Activated T-cell treated with anti-CD3 and anti-CD28 coated beads for 48 hours (primary cell): ENCODE measurements around the gene SDSL.

Experiments
- DNase-seq: peaks from one replicate; pipeline ENCODE4 v3.0.0-alpha.2; 2020; ENCODE audit warnings: low read depth

Gene SDSL

GRCh38 chr12:113449299-113449698 is 27.1 kb downstream of the SDSL start:
- DNase-seq = no peak

GRCh38 chr12:113449839-113450238 is 27.7 kb downstream of the SDSL start:
- no peak for DNase-seq

GRCh38 chr12:113452458-113452857 is 30.3 kb downstream of the SDSL start:
- DNase-seq = no peak

GRCh38 chr12:113453330-113453729 is 31.1 kb downstream of the SDSL start:
- no peak for DNase-seq

GRCh38 chr12:113456199-113456598 is 34.0 kb downstream of the SDSL start:
- DNase-seq = no peak

GRCh38 chr12:113456761-113457160 is 34.6 kb downstream of the SDSL start:
- no peak for DNase-seq

- DNase-seq = no peak
These were observed 35.0 kb downstream of the SDSL start for GRCh38 chr12:113457185-113457584.

GRCh38 chr12:113457710-113458109 is 35.5 kb downstream of the SDSL start:
- no peak for DNase-seq

GRCh38 chr12:113459981-113460380 is 37.8 kb downstream of the SDSL start:
- no peak for DNase-seq

- no peak for DNase-seq
These were observed 39.5 kb downstream of the SDSL start for GRCh38 chr12:113461666-113462065.

- peak; percentile 70 for DNase-seq
These were observed 40.1 kb downstream of the SDSL start for GRCh38 chr12:113462117-113462774.

- DNase-seq = no peak
These were observed 41.0 kb downstream of the SDSL start for GRCh38 chr12:113462998-113463745.

- DNase-seq = no peak
These were observed 41.7 kb downstream of the SDSL start for GRCh38 chr12:113463746-113464451.

- no peak for DNase-seq
These were observed 42.2 kb downstream of the SDSL start for GRCh38 chr12:113464452-113464775.

- no peak for DNase-seq
These were observed 42.9 kb downstream of the SDSL start for GRCh38 chr12:113464852-113465719.

- no peak for DNase-seq
These were observed 43.8 kb downstream of the SDSL start for GRCh38 chr12:113465808-113466453.

- DNase-seq = no peak
These were observed 44.4 kb downstream of the SDSL start for GRCh38 chr12:113466454-113467141.

- DNase-seq = no peak
These were observed 44.9 kb downstream of the SDSL start for GRCh38 chr12:113467142-113467501.

- DNase-seq = no peak
These were observed 45.6 kb downstream of the SDSL start for GRCh38 chr12:113467502-113468364.
